K562 (cell line): ENCODE data around the gene GP1BA. TPM values are rescaled to one million over a fixed set of nuclear protein-coding genes. Genes with fewer than 3 reads are reported as not detected.

Experiments used
- ATAC-seq: fragments of 200-7000 bp; cut with Tn5 transposase; 3 replicates; pipeline ENCODE4 v1.9.1; 2020; ENCODE audit warnings: moderate library complexity
- BruUV-seq: library from RNA; stranded (reverse); fragments of 400-500 nt; replicated peaks from 2 replicates; lab custom pipeline; 2021; lab: Mats Ljungman, UMichigan
- CTCF ChIA-PET: fragments of 300-600 bp; formaldehyde crosslinking; extraction: SDS; loops from one replicate; lab custom pipeline; 2021; ENCODE audit warnings: low intra/inter-chr PET ratio; lab: Yijun Ruan, JAX
- POLR2A ChIA-PET: fragments of 300-600, 350-650 bp; sonication (Branson Sonifier 250); formaldehyde crosslinking; extraction: SDS; loops from one replicate; lab custom pipeline; 2021; ENCODE audit warnings: antibody characterized with exemption, inconsistent platforms; lab: Yijun Ruan, JAX
- DNase-seq, 4 experiments: peaks; one replicate each; pipeline versions ENCODE4 v3.0.0 to v3.0.0-alpha.2; 2011 to 2018; ENCODE audit warnings: low spot score in 3 of 4, mixed read lengths in 3 of 4; ENCODE audit errors: extremely low read depth in 1 of 4
- FAIRE-seq: peaks from 2 replicates; lab custom pipeline; 2011; peaks lifted over from hg19 to GRCh38; lab: Jason Lieb, UNC
- H2AFZ ChIP-seq: 2 replicates; pipeline ENCODE4 v1.6.0; 2011; ENCODE audit warnings: low read depth, low read length, control low read depth, inconsistent platforms
- H3K27ac ChIP-seq: fragments of 200-600 bp; 3 replicates; pipeline ENCODE4 v1.8.0; 2011; ENCODE audit warnings: low read depth, mild to moderate bottlenecking, control low read depth, inconsistent platforms, low read length, moderate library complexity, mixed read lengths; ENCODE audit errors: extremely low read depth
- H3K27me3 ChIP-seq, 2 experiments: fragments of 300-600 bp in 1 of 2; 2 replicates in 1 of 2; 3 replicates in 1 of 2; pipeline versions ENCODE4 v1.6.0 to v1.8.0; 2011; ENCODE audit warnings: inconsistent platforms in 2 of 2, low read length in 2 of 2, mild to moderate bottlenecking in 1 of 2, mixed read lengths in 1 of 2, moderate library complexity in 1 of 2; ENCODE audit not compliant: control insufficient read depth in 2 of 2, insufficient read depth in 2 of 2
- H3K36me3 ChIP-seq: fragments of 300-600 bp; 3 replicates; pipeline ENCODE4 v1.8.0; 2011; ENCODE audit warnings: mild to moderate bottlenecking, low read length, inconsistent platforms; ENCODE audit not compliant: control insufficient read depth, insufficient read depth
- H3K4me1 ChIP-seq, 2 experiments: fragments of 200-600 bp in 1 of 2; replicated peaks in 1 of 2; 2 replicates in 1 of 2; 3 replicates in 1 of 2; pipeline versions ENCODE4 v1.5.1 to v1.8.0; 2011; ENCODE audit warnings: inconsistent platforms in 2 of 2, low read length in 2 of 2, mild to moderate bottlenecking in 1 of 2, mixed read lengths in 1 of 2, moderate library complexity in 1 of 2; ENCODE audit not compliant: control insufficient read depth in 2 of 2, insufficient read depth in 2 of 2
- H3K4me2 ChIP-seq: 2 replicates; pipeline ENCODE4 v1.6.1; 2011; ENCODE audit warnings: low read length, control low read depth, inconsistent platforms, mixed read lengths; ENCODE audit not compliant: insufficient read depth
- H3K4me3 ChIP-seq: fragments of 200-600 bp; sonication (generic), shearing (Covaris generic); 2 replicates; pipeline ENCODE4 v1.5.1; 2016; ENCODE audit warnings: control low read depth, inconsistent platforms
- H3K79me2 ChIP-seq: fragments of 200-600 bp; 3 replicates; pipeline ENCODE4 v1.8.0; 2011; ENCODE audit warnings: low read length, inconsistent platforms; ENCODE audit not compliant: control insufficient read depth, insufficient read depth
- H3K9ac ChIP-seq, 2 experiments: 2 replicates each; pipeline versions ENCODE4 v1.6.0 to v1.6.1; 2011; ENCODE audit warnings: low read depth in 2 of 2, low read length in 2 of 2, control low read depth in 1 of 2, inconsistent platforms in 1 of 2, mild to moderate bottlenecking in 1 of 2, mixed read lengths in 1 of 2; ENCODE audit not compliant: insufficient read depth in 1 of 2
- H3K9me1 ChIP-seq: one replicate; pipeline ENCODE4 v1.6.0; 2011; ENCODE audit warnings: inconsistent platforms, mild to moderate bottlenecking, low read length, moderate library complexity; ENCODE audit not compliant: control insufficient read depth, insufficient read depth
- H3K9me3 ChIP-seq: replicated peaks from 2 replicates; pipeline ENCODE4 v1.5.1; 2011; ENCODE audit warnings: low read depth, low read length, inconsistent platforms; ENCODE audit not compliant: control insufficient read depth, insufficient read depth
- H4K20me1 ChIP-seq: replicated peaks from 2 replicates; pipeline ENCODE4 v1.6.1; 2011; ENCODE audit warnings: low read length, inconsistent platforms, mixed read lengths; ENCODE audit not compliant: control insufficient read depth, insufficient read depth
- ARID1B ChIP-seq: fragments of 450-650 bp; IDR thresholded peaks from 2 replicates; pipeline ENCODE4 v1.6.1; 2016; ENCODE audit warnings: antibody characterized with exemption, mild to moderate bottlenecking, inconsistent platforms
- BCOR ChIP-seq: fragments of 450-650 bp; IDR thresholded peaks from 2 replicates; pipeline ENCODE4 v1.6.1; 2016
- CBFA2T3 ChIP-seq: fragments of 450-650 bp; IDR thresholded peaks from 2 replicates; pipeline ENCODE4 v1.6.1; 2017
- DPF2 ChIP-seq: fragments of 450-650 bp; IDR thresholded peaks from 2 replicates; pipeline ENCODE4 v1.6.1; 2016
- ESRRA ChIP-seq: fragments of 450-650 bp; IDR thresholded peaks from 2 replicates; pipeline ENCODE4 v1.6.1; 2014; ENCODE audit warnings: low read depth, mild to moderate bottlenecking, moderate library complexity, borderline replicate concordance
- ESRRB ChIP-seq: fragments of 250-450 bp; sonication (Bioruptor Pico); IDR thresholded peaks from 2 replicates; pipeline ENCODE4 v1.5.0; 2020; ENCODE audit warnings: mild to moderate bottlenecking, moderate library complexity, borderline replicate concordance
- FOXM1 ChIP-seq, 2 experiments: fragments of 450-650 bp in 1 of 2; sonication (generic) in 1 of 2; formaldehyde crosslinking in 1 of 2; IDR thresholded peaks; 2 replicates each; pipeline versions ENCODE4 v1.6.1 to v1.9.0; 2017 to 2022; ENCODE audit warnings: low read depth in 2 of 2, mild to moderate bottlenecking in 2 of 2, missing genetic modification reagents in 1 of 2, moderate library complexity in 1 of 2
- GATAD2A ChIP-seq: fragments of 450-650 bp; IDR thresholded peaks from 2 replicates; pipeline ENCODE4 v1.6.1; 2017
- MTF1 ChIP-seq: fragments of 250-450 bp; sonication (Bioruptor Pico); IDR thresholded peaks from 2 replicates; pipeline ENCODE4 v1.9.0; 2021; ENCODE audit warnings: moderate library complexity, mild to moderate bottlenecking, inconsistent platforms, borderline replicate concordance
- NCOA4 ChIP-seq: fragments of 450-650 bp; IDR thresholded peaks from 2 replicates; pipeline ENCODE4 v1.6.1; 2018; ENCODE audit warnings: mild to moderate bottlenecking; ENCODE audit not compliant: partially characterized antibody
- NFYB ChIP-seq: IDR thresholded peaks from 2 replicates; pipeline ENCODE4 v1.6.1; 2011; ENCODE audit warnings: mild to moderate bottlenecking, moderate library complexity; ENCODE audit not compliant: insufficient read length; ENCODE audit errors: extremely low read depth
- NRF1 ChIP-seq, 2 experiments: fragments of 450-650 bp; IDR thresholded peaks in 1 of 2; conservative IDR thresholded peaks in 1 of 2; 2 replicates each; pipeline ENCODE4 v1.6.1; 2014; ENCODE audit warnings: mild to moderate bottlenecking in 2 of 2
- RBM25 ChIP-seq: fragments of 200-400 bp; formaldehyde crosslinking; IDR thresholded peaks from 2 replicates; pipeline ENCODE4 v1.6.1; 2018; ENCODE audit warnings: low read length, low read depth, moderate library complexity; ENCODE audit not compliant: severe bottlenecking
- SREBF1 ChIP-seq: fragments of 150-350 bp; IDR thresholded peaks from 2 replicates; pipeline ENCODE4 v1.6.1; 2014; ENCODE audit warnings: antibody characterized with exemption, low read depth, low read length, borderline replicate concordance
- TAL1 ChIP-seq: fragments of 450-650 bp; IDR thresholded peaks from 2 replicates; pipeline ENCODE4 v1.6.1; 2016; ENCODE audit warnings: mild to moderate bottlenecking
- TBL1XR1 ChIP-seq, 2 experiments: IDR thresholded peaks; 2 replicates each; pipeline ENCODE4 v1.6.1; 2012; ENCODE audit warnings: improper control_type of control experiment in 2 of 2, low read length in 2 of 2, mild to moderate bottlenecking in 1 of 2
- TCF3 ChIP-seq: sonication (generic); formaldehyde crosslinking; IDR thresholded peaks from 2 replicates; pipeline ENCODE4 v1.4.0; 2020; ENCODE audit warnings: mild to moderate bottlenecking, missing genetic modification reagents
- TFAP4 ChIP-seq: sonication (generic); formaldehyde crosslinking; IDR thresholded peaks from 2 replicates; pipeline ENCODE4 v1.8.0; 2022; ENCODE audit warnings: missing genetic modification reagents, mild to moderate bottlenecking, moderate library complexity, borderline replicate concordance
- ZBTB9 ChIP-seq: fragments of 450-650 bp; formaldehyde crosslinking; IDR thresholded peaks from 2 replicates; pipeline ENCODE4 v1.4.0; 2020; ENCODE audit warnings: mild to moderate bottlenecking, moderate library complexity
- ZNF274 ChIP-seq: IDR thresholded peaks from 2 replicates; pipeline ENCODE4 v1.6.1; 2011; ENCODE audit warnings: low read depth, mild to moderate bottlenecking, low read length, moderate library complexity, borderline replicate concordance
- ZNF354B ChIP-seq: fragments of 250-450 bp; sonication (Bioruptor Pico); IDR thresholded peaks from 2 replicates; pipeline ENCODE4 v1.4.0; 2020
- ZNF77 ChIP-seq: fragments of 250-450 bp; sonication (Bioruptor Pico); IDR thresholded peaks from 2 replicates; pipeline ENCODE4 v1.5.0; 2020
- WGBS: fragments of 100-300 bp; shearing (Covaris generic); methylation state at CpG from one replicate; pipeline ENCODE4 v1.1.6; 2016; ENCODE audit warnings: low coverage, mixed read lengths; ENCODE audit not compliant: insufficient coverage; ENCODE audit errors: missing lambda C conversion rate; 5-methylcytosine and 5-hydroxymethylcytosine counted together
- in situ Hi-C: fragments of 300-500 bp; cut with MboI; formaldehyde crosslinking; loops from 4 replicates; pipeline ENCODE4 v1.15.0; 2018; ENCODE audit warnings: inconsistent platforms, mixed read lengths
- intact Hi-C: fragments of 100-400 bp; cut with micrococcal nuclease; formaldehyde crosslinking; loops from 2 replicates; pipeline ENCODE4 v1.14.2; 2022
- polyA plus RNA-seq, 8 experiments: library from polyadenylated mRNA; depleted of rRNA in 4 of 8; stranded (reverse) in 5 of 8; unstranded in 3 of 8; fragments of >200 nt; fragmentation: Nextera tagmentation in 2 of 8; fragmentation: Illumina TruSeq in 1 of 8; extraction: Ambion mirVana in 2 of 8; extraction: Trizol in 1 of 8; gene quantifications; 2 replicates each; pipeline versions ENCODE4 v1.2.1 to v1.2.3, GENCODE V29; 2011 to 2014; ENCODE audit warnings: inconsistent platforms in 1 of 8, missing spikeins in 1 of 8
- total RNA-seq, 7 experiments: library from RNA; depleted of rRNA in 6 of 7; stranded (reverse); fragments of >200 nt in 6 of 7; fragmentation: Illumina TruSeq in 2 of 7; extraction: Trizol in 2 of 7; gene quantifications; 2 replicates each; pipeline versions ENCODE4 v1.2.1 to v1.2.3, GENCODE V29; 2011 to 2021; ENCODE audit warnings: low replicate concordance in 1 of 7
- TF ChIP-seq, protein P1 (sequence below): fragments of 250-450 bp; sonication (Bioruptor Pico); IDR thresholded peaks from 2 replicates; pipeline ENCODE4 v1.4.0; 2020; ENCODE audit warnings: mild to moderate bottlenecking, moderate library complexity

The GP1BA gene
- total and polyA plus RNA-seq, 9 of the 15 experiments (the other 6 are each of a cell fraction or from before 2014, with no cell fraction given) = 0.01 TPM; not detected in 8

GRCh38 chr17:4941319-4941610 is 9.2 kb downstream of the GP1BA start:
- WGBS = 2% methylated on average over 4 of the region's 4 CpGs
- no TSS peak for BruUV-seq
- H3K36me3 ChIP-seq = peaks cover 74% of the 10 kb centered on the region
- no peaks in the 10 kb centered on the region for H3K27me3 ChIP-seq
- TF ChIP-seq DPF2 (peak; percentile 44), TCF3 (peak; percentile 29; the same call in 1 of the 2 replicates), SREBF1 (no peak), NFYB (no peak), ZNF274 (no peak), TFAP4 (CRISPR knock-in tag) (no peak), NRF1 (conservative IDR thresholded peaks at IDR 0.05 in 1 of 2, IDR thresholded peaks at IDR 0.05 in 1 of 2) (no peak), MTF1 (CRISPR knock-in tag) (no peak), BCOR (peak; percentile 60; the same call in 1 of the 2 replicates), ARID1B (peak; percentile 12; the same call in 1 of the 2 replicates), ESRRA (peak; percentile 23; the same call in 1 of the 2 replicates), ESRRB (no peak), FOXM1 (IDR thresholded peaks at IDR 0.05; ENCODE audit: low read depth) (no peak), FOXM1 (CRISPR knock-in tag; IDR thresholded peaks at IDR 0.05; ENCODE audit: low read depth) (no peak), ZNF77 (CRISPR knock-in tag) (no peak), TAL1 (peak; percentile 28; the same call in 1 of the 2 replicates), CBFA2T3 (peak; percentile 58), ZBTB9 (CRISPR knock-in tag) (no peak), GATAD2A (no peak), NCOA4 (no peak), RBM25 (peak; percentile 19), ZNF354B (CRISPR knock-in tag) (no peak), TBL1XR1 (IDR thresholded peaks at IDR 0.05; ENCODE audit: low read length in 2 of 2) (no peak)
- TF ChIP-seq, protein P1, sequence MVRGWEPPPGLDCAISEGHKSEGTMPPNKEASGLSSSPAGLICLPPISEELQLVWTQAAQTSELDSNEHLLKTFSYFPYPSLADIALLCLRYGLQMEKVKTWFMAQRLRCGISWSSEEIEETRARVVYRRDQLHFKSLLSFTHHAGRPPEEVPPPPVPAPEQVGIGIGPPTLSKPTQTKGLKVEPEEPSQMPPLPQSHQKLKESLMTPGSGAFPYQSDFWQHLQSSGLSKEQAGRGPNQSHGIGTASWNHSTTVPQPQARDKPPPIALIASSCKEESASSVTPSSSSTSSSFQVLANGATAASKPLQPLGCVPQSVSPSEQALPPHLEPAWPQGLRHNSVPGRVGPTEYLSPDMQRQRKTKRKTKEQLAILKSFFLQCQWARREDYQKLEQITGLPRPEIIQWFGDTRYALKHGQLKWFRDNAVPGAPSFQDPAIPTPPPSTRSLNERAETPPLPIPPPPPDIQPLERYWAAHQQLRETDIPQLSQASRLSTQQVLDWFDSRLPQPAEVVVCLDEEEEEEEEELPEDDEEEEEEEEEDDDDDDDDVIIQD = no peak
- peaks cover 76% of the 10 kb centered on the region for H3K79me2 ChIP-seq
- H3K4me3 ChIP-seq = peak overlapping the region; percentile 96
- POLR2A ChIA-PET = interaction anchor here (0.6 to 2.4 kb wide), 3 partner anchors 15 to 26 kb away, joined by 3 to 7 read pairs (median 5); partner anchors contain the start of gene SPAG7
- peak overlapping the region; percentile 95 to 98 for H3K9ac ChIP-seq
- peak in 1 of 4 experiments; percentile 48 for DNase-seq
- H3K9me3 ChIP-seq = no peaks in the 10 kb centered on the region
- peaks cover 30 to 34% of the 10 kb centered on the region in 2 experiments; a peak in 4 of 5 replicates for H3K4me1 ChIP-seq
- intact Hi-C loops = no loop called here
- H3K9me1 ChIP-seq = no peaks in the 10 kb centered on the region
- H3K4me2 ChIP-seq = peak overlapping the region; percentile 96
- CTCF ChIA-PET = no interaction called here
- H2AFZ ChIP-seq = no peak overlapping the region
- peaks cover 13% of the 10 kb centered on the region for H4K20me1 ChIP-seq
- in situ Hi-C loops = no loop called here
- ATAC-seq = no peak
- no peak for FAIRE-seq
- peak overlapping the region; percentile 90 for H3K27ac ChIP-seq
